Stimulated activated CD8-positive, alpha-beta memory T cell treated with anti-CD3 and anti-CD28 coated beads, Interleukin-15, amount 100 ng/mL, for 4 hours (primary cell): ENCODE data around the gene MRPL40.

Experiments
- DNase-seq, 2 donors: peaks; one replicate each; pipeline ENCODE4 v3.0.0-alpha.2; 2020; ENCODE audit warnings: low read depth in 2 of 2

The MRPL40 gene

GRCh38 chr22:19432133-19432851, at the start of gene MRPL40:
TSS of gene MRPL40 (plus strand) at chr22:19432545. CDS start at chr22:19432555, 10 bp downstream.
- DNase-seq, result peak; percentile 83

DNA sequence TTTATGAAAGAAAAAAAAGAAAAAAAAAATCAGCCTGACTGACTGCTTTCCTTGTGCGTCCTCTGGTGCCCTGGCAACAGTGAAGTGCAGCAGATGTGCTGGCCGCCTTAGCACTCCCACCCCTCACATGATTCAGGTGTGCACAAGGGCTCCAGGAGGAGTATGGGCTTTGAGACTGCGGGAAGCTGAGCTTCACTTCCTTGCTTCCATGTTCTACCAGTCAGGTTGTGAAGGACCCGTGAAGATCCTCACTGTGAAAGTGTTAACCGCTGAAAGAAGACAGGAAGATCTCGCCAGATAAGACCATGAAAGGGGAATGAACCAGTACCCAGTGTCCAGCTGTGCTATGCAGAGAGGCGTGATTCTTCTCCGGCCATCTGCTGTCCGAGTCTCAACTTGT, 49.1 kb upstream of the MRPL40 start:
- DNase-seq, result no peak

- DNase-seq, result no peak
Observed at GRCh38 chr22:19385221-19385906, 47.0 kb upstream of the MRPL40 start.

- no peak for DNase-seq
Observed at GRCh38 chr22:19386248-19386647, 46.1 kb upstream of the MRPL40 start.

DNA sequence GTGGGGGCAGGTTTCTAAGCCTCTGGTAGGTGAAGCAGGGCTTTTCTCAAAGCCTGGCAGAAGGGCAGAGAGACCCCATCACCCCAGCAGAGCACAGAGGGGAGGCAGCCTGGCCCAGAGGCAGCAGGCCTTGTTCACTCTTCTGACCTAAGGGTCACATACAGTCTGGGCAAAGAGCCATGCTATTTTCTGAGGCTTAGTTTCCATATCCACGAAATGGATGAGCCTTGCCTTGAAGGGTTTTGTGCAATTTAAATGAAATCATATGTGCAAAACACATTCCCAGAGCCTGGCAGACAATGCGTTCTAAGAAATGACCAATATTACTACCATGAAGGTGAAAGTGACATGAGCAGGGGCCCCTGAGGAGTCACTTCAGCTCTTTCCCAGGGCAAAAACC, 45.3 kb upstream of the MRPL40 start:
- DNase-seq, result no peak

DNA sequence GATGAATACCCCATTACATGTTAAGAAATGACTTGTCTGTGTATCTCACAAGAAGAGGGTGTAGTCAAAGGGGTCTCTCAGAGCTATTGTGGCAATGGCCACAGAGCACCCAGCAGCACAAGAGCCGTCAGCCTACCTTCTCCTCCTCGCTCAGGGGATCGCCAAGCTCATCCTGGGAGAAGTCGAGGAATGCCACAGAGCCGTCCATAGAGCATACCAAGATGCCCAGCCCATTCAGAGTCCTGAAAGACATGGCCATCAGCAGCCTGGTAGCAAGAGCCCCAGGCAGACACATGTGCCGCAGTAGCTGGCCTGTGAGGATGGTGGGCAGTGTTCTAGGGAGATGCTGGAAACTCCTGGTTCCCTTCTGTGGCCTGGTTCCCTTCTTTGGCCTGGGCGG, 44.8 kb upstream of the MRPL40 start:
- no peak for DNase-seq

- DNase-seq, result no peak
Observed at GRCh38 chr22:19393704-19394103, 38.6 kb upstream of the MRPL40 start.

- DNase-seq, result no peak
Observed at GRCh38 chr22:19394274-19395050, 37.9 kb upstream of the MRPL40 start.

- no peak for DNase-seq
Observed at GRCh38 chr22:19395276-19395675, 37.1 kb upstream of the MRPL40 start.

DNA sequence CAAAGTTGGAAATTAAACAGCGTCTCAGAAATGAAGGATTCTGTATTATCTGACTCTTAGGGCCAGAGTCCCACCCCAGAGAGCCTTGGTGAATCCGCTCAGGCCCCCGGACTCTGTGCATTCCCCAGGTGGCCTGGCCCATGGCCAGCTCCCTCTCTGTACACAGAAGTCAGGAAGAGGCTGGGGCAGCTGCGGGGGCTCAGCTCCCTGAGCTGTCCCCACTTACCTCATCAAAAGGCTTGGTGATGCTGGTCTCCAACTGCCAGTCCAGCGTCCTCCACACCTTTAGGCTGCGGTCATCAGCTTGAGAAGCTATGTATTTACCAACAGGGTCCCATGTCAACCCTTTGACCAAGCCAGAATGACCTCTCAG, 35.8 kb upstream of the MRPL40 start:
- no peak for DNase-seq

- DNase-seq, result no peak
Observed at GRCh38 chr22:19396934-19397733, 35.2 kb upstream of the MRPL40 start.

DNA sequence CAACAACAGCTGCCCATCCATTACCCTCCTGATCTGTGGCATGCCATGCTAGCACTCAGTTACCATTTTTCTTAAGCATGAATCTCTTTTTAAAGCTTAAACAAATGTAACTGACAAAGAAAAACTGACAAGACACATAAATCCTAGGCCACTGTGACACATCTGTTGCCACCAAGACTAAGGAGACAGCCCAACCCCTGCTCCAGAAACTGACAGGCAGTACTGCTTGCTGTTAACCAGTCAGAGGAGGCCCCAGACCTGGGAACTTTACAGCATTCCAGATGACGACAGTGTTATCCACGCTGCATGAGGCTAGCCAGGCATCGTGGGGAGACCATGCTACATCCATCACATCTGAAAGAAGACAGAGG, 34.6 kb upstream of the MRPL40 start:
- no peak for DNase-seq

GRCh38 chr22:19398206-19398605, 34.1 kb upstream of the MRPL40 start:
- no peak for DNase-seq

DNA sequence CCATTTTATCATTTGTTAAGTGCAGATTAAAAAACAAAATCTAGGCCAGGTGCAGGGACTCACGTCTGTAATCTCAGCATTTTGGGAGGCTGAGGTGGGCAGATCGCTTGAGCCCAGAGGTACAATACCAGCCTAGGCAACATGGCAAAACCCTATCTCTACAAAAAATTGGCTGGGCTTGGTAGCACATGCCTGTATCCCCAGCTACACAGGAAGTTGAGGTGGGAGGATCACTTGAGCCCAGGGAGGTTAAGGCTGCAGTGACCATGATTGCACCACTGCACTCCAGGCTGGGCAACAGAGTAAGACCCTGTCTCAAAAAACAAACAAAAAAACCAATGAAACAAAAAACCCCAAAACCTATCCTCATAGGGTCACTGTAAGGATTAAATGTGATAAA, 33.7 kb upstream of the MRPL40 start:
- DNase-seq, result no peak

DNA sequence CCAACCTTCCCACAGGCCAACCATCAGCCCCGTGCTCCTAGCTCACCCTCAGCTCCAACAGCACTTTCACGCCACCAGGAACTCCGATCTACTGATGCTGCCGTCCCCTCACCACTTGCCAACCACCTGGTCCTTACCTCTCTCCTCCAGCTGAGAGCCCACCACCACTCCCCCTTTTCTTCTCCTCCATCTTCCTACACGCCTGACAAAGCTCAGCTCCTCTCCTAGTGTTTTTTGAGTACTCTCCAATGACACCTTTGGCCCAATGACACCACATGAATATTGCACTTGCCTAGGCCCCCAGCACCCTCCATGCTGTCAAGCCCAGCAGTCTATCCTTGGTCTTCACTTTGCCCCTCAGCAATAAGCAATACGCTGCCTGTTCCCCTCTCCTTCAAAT, 31.5 kb upstream of the MRPL40 start:
- DNase-seq, result no peak

GRCh38 chr22:19401483-19401882, 30.9 kb upstream of the MRPL40 start:
- DNase-seq, result no peak

- no peak for DNase-seq
Observed at GRCh38 chr22:19402642-19403191, 29.6 kb upstream of the MRPL40 start.

DNA sequence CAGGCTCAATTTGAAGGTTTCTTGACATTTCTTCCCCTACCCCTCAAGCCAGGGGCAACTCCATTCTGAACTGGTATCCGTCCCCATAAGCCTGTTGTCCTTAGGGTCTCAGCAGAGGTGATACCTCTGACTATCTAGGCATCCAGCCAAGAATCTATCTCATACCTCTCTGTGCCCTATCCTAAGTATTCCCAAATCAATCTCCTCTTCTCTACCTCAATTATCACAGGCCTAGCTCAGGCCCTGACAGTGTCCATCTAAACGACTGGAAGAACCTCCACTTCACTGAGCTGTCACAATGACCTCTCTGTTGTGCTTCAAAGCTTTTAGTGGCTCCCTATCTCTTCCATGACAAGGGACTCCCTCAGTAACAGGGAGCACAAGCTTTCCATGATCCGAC, 27.7 kb upstream of the MRPL40 start:
- DNase-seq, result no peak

DNA sequence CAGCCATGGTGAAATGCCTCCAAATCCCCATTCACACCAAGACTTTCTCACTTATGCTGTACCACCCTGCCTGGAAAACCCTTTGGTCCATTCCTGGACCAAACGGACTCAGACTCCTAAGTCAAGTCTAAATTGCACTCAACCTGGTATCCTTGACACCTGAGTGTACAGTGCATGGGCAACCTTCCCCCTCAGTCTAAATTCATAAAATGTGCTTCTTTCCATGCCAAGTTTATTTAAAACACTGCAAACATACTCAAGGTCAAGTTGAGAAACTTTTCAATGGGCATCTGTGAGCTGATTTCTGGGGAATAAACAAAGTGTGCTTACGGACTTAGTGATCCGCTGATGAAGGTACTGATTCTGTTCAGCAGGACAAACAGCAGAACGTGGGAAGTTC, 27.2 kb upstream of the MRPL40 start:
- no peak for DNase-seq

DNA sequence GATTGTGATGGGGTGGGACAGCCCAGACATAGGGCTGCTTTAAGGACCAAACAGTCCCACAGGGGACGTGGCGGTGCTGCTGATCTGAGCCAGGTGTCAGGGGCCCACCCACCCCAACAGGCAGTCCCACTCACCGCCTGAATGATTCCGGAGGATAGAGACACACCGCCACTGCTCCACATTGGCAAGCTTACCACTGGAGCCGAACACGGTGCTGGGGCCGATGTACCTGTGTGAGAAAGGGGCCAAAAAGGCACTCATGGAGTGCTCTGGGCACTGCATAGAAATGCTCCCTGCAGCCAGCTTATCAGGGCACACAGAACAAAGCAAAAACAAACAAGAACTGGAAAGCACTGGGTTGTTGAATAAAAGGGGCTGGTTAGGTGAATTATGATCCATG, 26.7 kb upstream of the MRPL40 start:
- no peak for DNase-seq

- no peak for DNase-seq
Observed at GRCh38 chr22:19406281-19406811, 26.0 kb upstream of the MRPL40 start.

- no peak for DNase-seq
Observed at GRCh38 chr22:19406846-19407245, 25.5 kb upstream of the MRPL40 start.
